COR-L47 (cell line): ENCODE data around the gene RIPOR2.

Experiments
- DNase-seq: peaks from one replicate; lab custom pipeline; 2025; lab: John Stamatoyannopoulos, UW

Gene RIPOR2

DNA sequence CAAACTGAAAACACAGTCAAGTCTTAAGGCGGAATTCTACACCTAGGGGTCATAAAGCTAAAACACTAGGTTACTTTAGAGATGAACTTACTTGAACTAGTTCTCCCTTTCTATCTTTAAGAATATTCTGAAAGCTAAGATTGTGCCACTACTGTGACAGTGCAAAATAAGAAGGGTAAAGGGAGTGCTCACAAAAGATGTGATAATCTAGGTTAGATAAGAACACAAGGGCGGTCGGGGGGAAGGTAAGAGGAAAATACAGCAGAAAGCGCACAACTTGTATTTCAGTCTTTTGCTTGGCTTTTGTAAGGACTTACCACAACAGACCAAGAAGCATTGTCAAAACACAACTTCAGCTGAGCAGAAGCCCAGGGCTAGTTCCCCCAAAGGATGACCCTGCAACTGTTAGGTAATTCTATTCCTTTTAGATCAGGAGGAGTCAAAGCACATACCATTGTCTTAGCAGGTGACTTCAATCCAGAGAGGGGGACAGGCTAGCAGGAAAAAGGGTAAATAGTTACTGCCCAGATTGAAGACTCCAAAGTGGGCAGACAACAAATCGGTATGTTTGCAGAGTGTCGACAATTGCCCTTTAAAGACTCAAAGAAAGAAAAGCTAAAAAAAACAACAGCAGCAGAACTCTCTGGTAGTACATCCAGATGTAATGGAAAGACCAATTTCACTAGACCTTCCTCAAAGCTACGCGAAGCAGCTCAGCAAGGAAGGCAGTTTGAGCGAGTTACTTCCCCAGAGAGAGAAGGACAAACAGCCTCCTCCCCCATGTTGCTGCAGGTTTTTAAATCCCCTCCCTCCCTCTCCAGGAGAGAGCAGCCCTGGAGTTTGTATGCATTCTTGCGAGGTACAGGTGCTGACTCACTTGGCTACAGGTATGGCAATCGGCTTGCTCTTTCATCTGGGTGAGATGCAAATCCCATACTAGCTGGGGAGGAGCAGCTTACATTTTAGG is 59.0 kb downstream of the RIPOR2 start:
- no peak for DNase-seq

DNA sequence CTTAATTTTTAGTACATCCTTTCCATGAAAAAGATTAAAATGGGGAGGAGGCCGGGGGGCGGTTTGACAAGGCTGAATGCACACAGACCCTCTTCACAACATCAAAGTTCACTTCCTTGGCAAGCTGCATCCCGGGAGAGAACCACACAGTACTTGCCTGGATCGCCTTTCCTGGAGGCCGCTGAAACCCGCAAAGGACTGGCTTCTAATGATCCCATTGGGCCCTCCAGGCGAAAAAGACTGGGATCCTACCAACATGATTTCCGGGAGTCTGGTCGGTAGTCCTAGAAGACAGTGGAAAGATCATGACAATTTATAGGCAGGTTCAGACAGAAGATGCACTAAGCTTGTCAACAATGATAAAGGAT is 60.2 kb downstream of the RIPOR2 start:
- no peak for DNase-seq

DNA sequence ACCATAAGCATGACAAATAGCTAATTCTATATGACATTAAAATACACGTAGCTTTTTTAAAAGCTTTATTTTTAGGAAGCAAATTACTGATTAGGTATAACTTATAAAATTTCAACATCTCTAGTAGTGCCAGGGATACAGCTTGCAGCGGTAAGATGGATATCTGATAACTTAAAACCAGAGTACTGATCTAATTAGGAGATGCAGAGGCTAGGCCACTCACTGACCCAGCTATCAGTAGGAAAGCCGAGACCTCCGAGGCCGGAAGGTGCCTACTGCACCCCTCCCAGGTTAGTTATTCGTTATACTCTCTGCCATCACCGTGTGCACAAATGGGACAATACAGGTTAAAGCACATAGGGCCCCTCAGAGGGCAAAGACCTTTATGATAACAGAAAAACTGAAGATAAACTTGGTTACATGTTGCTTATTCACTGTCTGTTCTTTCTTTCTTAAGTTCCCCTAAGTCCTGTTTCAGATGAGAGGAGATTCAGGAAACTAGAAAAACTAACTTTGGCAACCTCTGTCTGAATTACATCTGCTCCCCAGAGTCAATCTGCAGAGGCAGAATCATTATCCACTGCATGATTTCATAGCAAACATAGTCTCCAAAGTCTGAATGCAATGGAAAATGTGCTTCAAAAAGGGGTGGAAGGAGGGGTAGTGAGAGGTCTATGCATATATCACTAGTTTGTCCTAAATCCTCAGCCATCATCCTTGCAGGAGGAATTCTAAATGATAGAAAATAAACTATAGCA is 60.8 kb downstream of the RIPOR2 start:
- DNase-seq, result no peak

DNA sequence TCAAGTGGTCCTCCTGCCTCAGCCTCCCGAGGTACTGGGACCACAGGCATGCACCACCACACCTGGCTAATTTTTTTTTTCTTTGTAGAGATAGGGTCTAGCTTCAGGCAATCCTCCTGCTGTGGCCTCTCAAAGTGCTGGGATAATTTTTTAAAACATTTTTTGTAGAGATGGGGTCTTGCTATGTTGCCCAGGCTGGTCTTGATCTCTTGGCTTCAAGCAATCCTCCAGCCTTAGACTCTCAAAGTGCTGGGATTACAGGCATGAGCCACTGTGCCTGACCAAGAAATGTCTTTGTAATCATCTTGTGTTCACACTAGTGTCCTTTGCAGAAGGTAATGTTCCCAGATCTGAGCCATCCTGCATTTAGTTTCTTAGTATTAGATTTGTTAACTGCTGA is 61.6 kb downstream of the RIPOR2 start:
- no peak for DNase-seq

DNA sequence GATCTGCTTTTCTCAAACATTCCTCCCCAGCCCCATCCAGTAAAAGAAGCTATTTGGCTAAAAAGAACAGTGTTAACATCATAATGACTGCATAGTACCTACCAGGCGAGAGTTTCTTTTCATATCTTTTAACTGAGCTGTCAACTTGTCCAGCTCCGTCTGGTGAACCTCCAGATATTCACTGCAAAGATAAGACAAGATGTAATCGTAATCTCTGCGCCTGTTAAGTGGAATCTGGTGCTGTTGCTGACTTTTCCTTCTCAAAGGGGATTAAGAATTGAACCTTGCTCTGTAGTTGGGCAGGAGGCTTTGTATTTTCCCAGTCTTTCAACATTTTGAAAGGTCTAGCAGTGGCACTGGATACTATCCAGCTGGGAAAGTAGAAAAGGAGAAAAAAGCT is 63.0 kb downstream of the RIPOR2 start:
- no peak for DNase-seq

DNA sequence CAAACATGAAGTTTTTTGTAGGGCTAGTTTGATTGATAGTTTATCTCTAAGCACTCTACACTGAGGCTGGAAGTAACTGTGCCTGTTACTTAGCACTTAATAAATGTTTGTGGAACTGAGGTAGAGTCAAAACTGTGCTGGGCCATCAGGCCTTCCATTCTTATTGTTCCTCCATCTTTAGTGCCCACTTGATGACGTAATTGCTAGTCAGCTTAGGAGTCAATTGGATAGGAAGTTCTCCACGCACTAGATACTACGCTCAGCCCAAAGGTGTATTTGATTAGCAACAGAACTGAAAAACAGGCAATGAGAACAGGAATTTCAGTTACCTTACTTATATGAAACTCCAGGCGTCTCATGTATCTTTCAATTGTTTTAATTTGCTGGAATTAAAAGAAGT is 67.0 kb downstream of the RIPOR2 start:
- no peak for DNase-seq

DNA sequence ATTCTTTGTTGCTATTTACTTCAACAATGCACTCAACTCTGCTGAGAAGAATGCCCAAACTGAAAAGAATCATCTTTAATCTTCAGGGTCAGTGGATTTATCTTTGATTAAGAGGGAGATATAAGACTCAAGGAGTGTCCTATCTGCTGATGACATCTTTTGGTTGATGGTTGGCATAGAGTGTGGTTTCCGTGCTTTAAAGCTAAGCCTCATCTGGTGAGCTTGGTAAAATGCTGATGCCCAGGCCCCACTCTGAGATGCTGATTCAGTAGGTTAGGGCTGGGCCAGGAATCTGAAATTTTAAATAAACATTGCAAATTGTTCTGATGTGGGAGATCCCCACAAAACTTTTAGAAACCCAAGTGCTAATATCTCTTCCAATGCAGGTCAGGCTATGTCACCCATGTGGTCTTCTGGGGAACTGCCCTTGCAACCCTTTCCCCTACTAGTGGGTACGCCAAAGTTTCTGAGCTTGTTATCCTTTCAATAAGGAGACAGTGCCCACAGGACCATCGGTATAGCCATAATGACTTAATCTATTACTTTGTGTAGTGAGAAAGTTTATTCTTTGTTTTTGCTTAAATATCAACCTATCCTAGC is 68.6 kb downstream of the RIPOR2 start:
- DNase-seq, result no peak

DNA sequence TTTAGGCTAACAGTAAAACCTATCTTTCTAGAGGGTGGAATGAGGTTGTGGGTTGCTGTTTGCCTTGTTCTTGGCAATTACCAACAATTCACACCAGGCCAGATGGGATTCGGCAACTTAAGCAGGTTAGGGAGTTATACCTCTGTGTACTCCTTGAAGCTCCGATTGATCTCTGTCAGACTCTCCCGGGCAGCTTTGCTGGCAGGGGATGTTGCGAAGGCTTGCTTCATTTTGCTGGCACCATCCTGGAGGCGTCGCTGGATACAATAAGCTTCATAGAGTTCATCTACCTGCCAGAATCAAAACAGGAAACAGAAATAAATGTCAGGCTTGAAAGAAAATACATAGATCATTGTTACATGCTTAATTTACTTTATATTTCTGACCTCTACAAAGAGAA is 70.6 kb downstream of the RIPOR2 start:
- no peak for DNase-seq

DNA sequence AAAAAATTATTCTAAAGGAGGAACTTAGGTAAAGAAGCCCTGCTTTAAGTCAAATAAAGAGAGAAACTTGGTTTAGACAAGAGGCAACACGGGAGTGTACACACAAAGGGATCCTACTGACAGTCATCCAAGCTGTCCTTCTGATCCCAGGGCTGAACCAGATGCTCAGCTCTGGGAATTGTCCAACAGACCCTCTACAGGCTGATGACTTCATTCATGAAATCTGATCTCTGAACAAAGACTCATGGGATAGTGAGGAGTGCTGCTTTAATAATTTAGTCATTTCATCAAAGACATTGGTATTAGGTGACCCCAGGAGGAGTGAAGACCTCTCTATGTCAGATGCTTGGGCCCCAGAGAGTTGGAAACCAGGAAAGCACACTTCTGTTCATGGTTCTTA is 71.4 kb downstream of the RIPOR2 start:
- DNase-seq, result no peak

DNA sequence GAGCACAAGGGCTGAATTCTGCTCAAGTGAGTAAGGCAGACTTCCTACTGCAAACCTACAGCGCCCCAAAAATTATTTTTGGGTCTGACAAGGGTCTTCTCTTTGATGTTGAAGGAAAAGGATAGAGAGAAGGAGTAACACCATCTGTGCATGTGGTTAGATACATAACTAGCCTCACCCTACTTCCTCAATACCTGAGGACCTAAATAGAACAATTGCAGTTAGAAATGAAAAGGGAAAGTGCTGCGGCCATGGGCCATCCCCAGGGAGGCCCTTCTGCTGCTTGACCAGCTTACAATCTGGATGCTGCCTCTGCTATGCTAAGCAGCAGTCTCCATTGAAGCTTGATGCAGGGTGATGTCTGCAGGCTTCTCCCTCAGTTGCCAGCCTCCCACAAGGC is 73.8 kb downstream of the RIPOR2 start:
- DNase-seq, result no peak

DNA sequence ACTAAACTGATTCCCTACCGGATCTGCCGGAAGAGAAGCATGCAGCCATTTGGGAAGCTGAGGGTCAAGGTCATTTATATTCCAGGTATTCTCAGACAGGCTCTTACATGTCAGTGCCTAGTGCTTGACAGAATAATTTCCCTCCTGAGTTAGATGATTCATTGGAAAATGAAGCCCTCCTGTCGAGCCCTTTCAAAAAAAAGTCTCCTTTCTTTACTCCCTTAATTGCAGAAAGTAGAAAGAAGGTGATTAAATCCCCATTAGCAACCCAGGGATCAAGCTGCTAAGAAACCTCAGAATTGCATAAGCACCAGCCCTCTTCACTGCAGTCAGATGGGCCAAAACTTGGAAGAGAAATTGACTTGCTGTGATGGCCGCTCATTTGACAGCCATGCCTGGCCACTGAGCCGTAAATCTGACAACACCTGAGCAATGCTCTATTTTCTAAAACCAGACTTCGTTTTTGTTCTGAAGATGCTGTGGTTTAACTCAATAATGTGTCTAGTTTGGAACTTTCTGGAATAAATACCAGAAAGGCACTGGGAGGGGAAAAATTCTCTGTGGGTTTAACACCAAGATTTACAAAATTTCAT is 76.1 kb downstream of the RIPOR2 start:
- peak; percentile 51 for DNase-seq

DNA sequence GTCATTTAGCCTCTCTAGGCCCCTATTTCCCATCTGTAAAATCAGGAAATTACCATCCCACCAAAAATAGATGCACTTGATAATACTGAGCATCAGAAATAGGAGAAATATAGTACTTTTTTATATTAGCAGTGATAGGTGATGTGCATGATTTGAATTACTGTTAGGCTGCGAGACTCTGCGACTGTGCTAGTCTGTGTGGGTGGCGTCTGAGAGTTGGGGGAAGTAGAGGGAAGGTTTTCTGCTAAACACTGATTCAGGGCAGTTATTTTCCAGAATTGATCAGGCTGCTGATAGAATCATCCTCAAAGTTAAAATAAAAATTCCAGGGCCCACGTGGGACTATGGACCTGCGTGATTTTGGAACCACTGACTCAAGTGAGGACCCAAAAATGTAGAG is 76.6 kb downstream of the RIPOR2 start:
- no peak for DNase-seq

DNA sequence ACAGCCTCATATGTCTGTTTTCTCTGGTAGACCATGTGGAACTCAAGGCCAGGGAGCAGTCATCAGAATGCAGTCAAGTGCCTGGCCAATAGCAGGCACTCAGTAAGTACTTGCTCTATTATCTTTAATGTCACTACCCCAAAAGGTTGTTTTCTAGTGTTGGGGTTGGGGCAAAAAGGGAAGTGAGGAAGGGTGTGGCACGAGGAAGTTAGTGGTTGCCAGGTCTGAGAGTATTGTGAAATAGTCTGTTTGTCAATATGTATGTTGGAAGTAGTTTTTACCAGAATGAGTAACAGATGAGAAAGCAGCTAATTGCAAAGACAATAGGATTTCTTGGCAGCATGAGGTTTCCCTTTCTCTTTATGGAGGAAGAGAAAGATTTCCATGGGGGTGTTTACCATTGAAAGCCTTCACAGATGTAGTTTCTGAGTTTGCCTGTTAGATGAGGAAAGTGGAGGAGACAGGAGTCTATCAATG is 77.5 kb downstream of the RIPOR2 start:
- no peak for DNase-seq

DNA sequence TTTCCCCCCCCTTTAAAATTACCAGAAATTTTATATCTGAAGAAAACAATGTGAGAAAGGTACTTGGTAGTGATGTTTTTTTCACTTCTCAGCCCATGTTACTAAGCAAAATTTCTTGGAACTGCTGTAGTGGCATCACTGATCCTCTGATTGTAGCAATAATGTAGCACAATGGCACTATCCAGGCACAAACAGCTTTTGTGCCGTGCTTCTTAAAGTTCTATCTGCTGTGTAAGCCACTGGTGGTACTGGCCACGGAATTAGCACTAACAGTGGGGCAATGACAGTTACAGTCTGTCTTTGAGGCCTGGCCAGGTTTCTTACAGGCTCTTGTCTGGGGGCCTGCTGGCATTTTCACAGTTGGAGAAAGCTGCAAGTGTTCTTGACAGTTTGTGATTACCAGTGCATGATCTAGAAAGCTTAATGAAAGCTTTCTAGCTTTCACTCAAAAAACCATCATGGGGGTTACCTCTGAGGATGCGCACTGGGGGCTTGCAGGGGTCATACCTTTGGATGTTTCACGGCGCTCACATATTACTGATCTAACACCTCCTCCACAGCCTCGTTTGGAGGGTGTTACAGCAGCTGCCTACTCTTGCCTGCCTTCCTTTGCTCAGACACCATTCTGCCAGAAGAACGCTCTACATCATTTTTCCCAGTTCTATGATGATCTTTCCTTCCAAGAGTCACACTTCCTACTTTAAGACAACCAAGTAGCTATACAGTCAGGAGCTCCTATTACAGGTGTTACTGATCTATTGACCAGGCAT is 78.7 kb downstream of the RIPOR2 start:
- no peak for DNase-seq

DNA sequence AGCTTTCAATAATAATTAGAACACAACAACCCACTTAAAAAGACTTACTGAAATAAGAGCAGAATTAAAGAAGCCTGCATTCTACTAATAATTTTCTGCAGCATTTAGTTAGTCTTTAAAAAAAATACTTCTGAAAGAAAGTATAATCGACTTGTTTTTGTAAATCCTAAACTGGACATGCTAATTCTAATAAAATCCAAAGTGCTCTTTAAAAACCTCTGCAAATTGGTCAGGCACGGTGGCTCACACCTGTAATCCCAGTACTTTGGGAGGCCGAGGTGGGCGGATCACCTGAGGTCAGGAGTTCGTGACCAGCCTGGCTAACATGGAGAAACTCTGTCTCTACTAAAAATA is 79.5 kb downstream of the RIPOR2 start:
- no peak for DNase-seq

DNA sequence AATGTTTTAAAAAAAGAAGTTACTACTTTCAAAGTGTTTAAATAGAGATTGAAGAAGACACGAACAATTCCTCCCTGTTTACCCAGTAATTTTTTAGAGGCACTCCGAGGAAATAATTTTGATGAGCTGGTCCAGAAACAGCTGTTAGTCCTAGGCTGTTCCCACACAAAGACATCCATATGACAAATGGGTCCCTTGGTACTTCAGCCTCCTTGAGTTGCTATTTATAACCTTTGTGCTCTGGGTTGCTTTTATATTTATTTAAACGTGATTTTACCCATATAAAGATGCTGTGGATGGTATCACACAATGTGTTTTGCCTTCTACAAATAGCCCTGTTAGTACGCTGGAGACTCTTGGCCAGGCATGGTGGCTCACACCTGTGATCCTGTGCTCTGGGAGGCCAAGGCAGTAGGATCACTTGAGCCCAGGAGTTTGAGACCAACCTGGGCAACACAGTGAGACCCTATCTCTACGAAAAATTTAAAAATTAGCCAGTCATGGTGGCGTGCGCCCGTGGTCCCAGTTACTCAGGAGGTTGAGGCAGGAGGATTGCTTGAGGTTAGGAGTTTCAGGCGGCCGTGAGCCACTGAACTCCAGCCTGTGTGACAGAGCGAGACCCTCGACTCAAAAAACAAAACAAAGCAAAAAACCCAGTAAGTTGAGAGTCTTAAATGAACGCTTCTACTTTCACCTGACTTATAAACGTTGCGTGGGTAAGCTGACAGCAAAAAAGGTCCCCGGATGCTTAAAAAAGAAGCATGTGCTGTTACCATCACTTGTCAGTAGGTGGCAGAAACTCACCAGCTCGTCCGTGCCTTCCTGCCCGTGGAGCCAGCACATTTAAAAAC is 80.1 kb downstream of the RIPOR2 start:
- peak; percentile 59 for DNase-seq

DNA sequence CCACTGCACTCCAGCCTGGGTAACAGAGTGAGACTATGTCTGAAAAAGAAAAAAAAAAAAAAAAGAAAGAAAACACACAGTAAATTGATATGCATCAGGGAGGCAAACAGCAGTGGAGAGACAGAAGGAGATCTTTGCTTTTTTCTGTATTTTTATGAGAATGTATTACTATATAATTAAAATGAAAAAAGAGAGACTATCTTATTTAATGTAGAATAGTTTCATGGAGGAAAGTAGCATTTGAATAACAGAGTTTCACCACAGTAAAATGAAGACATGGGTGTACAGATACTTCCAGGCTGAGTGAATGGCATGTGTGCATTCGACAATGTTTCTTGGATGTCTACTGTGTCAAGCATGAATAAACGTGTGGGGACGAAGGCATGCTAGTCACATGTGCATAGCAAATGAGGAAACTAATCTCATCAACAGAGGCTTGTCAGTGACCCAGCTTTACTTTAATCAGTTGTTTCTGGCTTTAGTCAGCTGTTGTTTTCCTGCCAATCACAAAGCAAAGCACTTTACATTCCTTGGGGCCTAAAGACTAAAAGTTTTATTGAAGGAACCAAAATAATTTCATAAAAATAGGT is 81.6 kb downstream of the RIPOR2 start:
- no peak for DNase-seq

DNA sequence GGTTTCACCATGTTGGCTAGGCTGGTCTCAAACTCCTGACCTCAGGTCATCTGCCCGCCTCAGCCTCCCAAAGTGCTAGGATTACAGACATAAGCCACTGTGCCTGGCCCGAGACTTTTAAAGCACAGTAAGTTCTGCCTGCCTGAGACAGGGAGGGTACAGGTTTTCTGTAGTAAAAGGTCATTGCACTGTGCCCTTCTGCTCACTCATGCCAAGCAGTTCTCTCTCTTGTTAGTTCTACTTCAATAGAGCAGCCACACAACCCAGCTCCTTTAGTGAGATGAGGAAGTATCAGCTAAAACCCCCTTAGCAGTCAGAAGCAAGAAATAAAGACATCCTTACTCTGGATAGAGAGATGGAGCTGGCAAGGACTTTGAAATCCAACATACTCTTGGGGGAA is 84.7 kb downstream of the RIPOR2 start:
- no peak for DNase-seq

DNA sequence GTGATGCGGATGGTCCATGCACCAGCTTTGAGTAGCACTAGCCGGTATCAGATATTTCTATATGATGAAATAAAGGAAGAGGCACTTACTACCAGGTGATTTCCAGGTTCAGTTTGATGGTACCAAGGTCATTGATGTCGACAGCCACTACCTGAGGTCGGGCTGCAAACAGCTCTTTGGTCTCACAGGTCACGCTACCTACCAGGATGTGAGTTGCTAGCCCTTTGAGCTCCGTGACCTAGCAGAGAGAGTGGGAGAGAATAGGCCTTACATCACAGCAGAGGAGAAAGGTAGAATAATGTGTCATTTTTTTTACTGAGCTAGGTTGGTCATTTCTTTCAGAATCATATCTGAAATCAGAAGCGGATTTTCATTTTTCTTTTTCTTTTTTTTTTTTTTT is 86.0 kb downstream of the RIPOR2 start:
- no peak for DNase-seq

DNA sequence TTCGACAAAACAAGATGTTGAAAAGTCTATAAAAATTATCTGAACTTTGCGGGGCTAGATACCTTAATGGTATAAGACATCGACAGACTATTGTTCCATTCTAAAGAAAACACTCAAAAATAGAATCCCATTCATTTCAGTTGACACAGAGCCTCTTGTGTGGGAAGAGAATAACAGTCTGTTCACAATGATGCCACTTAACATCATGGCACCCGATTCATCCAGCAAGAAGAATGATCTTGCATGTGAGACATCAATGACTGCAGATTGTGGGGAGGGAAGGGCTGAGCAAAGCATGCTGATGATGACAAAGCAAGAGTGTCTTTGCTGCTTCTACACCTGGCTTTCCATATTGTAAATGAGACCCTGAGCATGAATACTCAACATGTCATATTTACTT is 87.3 kb downstream of the RIPOR2 start:
- DNase-seq, result no peak
